ENCODE results near the gene HCN4.
"Not testable (repeated sequence)": the region's sequence is repeated elsewhere in the genome, so short reads cannot be mapped to it uniquely, and the experiment has no call there.

The HCN4 gene

DNA sequence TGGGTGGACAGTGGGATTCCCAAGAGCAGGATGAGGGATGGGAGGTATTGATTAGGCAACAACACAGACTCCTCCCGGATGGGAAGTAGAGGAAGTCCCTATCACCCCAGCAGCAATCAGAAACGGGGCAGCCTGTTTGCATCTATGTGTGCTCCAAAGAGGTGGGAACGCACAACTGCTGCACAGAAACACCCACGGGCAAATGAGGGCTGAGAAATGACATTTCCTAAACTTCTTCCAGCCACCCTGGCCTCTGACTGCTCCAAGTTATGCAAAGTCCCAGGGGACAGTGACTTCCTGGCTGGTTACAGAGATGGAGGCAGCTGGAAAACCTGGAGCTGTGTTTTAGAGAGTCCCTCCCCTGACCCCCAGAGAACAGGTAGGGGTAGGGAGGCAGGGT, 42.6 kb downstream of the HCN4 start:
- no peak for DNase-seq (ENCODE audit: low read depth in 1 of 2, low spot score in 1 of 2)

- DNase-seq (ENCODE audit: low read depth in 1 of 2, low spot score in 1 of 2), result no peak
These were observed 43.4 kb downstream of the HCN4 start for GRCh38 chr15:73325191-73325861.

DNA sequence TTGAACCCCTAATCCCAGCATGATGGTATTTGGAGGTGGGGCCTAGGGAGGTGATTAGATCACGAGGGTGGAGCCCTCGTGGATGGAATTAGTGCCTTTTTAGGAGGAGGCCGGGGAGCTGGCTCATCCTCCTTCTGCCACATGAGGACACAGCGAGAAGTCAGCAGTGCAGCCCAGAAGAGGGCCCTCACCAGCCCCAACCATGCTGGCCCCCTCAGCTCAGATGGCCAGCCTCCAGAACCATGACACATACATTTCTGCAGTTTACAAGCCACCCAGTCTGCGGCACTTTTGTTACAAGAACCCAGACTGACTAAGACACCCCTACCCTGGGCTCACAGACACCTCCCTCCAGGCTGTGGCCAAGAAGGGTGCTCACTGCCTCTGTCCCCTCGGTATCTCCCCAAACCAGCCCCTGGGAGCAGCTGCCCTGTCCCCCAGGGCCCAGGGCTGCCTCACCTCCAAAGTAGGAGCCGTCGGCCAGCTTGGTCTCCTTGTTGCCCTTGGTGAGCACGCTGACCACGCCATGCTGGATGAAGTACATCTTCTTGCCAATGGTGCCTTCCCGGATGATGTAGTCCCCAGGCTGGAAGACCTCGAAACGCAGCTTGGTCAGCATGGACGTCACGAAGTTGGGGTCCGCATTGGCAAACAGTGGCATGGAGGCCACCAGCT, 44.1 kb downstream of the HCN4 start:
- no peak for DNase-seq (ENCODE audit: low read depth in 1 of 2, low spot score in 1 of 2)

DNA sequence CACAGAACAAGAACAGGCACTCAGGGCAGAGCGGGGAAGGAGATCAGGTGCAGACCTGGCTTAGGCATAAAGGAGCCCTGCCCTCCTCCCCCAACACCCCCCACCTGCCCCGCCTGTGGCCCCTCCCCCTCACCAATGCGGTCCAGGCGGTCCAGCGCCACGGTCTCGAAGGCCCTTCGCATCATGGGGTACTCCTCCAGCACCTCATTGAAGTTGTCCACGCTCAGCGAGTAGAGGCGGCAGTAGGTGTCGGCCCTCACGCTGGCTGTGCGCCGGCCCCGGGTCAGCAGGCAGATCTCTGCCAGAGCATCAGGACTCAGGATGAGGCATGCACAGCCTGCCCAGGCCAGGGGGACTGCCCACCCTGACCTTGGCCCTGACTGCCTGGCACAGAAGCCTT, 44.8 kb downstream of the HCN4 start:
- no peak for DNase-seq (ENCODE audit: low read depth in 1 of 2, low spot score in 1 of 2)

GRCh38 chr15:73323374-73323955, 45.3 kb downstream of the HCN4 start:
- no peak for DNase-seq (ENCODE audit: low read depth in 1 of 2, low spot score in 1 of 2)

DNA sequence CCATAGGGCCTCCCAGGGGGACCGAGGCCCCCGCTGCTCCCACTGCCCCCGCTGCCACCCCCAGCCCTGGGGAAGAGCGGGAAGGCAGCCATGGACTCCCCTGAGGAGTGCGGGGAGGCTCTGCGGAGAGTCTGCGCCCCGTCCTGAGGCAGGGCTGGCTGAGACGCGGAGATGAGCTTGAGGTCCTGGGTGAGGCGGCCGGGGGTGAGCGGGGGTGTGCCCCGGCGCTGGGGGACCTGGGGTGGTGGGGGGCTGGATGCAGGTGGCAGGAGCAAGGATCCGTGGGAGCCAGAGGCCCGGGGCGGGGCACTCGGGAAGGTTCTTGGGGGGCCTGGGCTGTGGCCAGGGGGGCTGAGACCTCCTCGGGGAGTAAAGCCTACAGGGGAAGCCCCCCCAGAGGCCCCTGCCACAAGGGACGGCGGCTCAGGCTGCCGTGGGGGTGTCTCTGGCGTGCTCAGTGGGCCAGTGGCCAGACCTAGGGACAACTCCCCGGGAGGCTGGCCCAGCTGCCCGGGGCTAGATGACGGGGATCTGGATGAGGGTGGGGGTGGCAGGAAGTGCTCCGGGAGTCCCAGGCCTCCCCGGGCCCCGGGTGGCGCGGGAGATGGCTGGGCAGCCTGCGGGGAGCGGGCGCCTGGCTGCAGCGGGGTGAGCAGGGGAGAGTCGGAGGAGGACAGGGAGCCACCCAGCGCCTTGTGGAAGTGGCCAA, 45.9 kb downstream of the HCN4 start:
- no peak for DNase-seq (ENCODE audit: low read depth in 1 of 2, low spot score in 1 of 2)

GRCh38 chr15:73321496-73322450, 47.0 kb downstream of the HCN4 start:
- no peak for DNase-seq (ENCODE audit: low read depth in 1 of 2, low spot score in 1 of 2)

- no peak for DNase-seq (ENCODE audit: low read depth in 1 of 2, low spot score in 1 of 2)
These were observed 48.1 kb downstream of the HCN4 start for GRCh38 chr15:73320619-73321180.

DNA sequence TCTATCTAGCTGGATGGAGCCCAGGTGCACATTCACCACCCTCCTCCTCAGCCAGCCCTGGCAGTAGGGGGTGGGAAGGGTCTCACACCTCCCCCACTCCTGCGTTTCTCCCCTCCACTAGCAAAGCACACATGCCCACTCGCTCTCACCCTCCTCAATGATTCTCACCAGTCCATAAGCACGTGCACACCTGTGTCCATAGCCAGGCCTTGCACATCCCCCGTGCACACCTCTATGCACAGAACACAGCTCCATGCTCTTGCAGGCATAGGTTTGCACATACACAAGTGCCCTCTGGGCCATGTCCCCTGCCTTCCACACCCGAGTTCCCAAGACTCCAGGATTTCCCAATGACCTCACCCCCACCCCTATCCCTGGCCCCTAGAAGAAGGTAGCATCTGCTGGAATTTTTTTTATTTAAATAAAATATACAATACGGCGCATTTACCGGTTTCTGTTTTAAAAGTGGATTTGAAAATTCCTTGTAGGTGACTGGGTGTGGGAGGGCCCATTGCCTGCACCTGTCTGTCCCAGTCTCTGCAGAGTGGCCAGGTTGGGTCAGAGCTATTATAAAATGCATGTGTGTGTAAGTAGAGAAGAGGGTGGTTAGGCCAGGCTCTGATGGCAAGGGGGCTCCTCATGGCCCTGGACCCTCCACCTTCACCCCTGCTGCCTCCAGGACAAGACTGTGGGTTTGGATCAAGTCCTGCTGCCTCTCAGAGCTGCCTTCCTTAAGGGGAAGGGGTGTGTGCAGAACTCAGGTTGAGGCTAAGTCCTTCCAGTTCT, 49.1 kb downstream of the HCN4 start:
- no peak for DNase-seq (ENCODE audit: low read depth in 1 of 2, low spot score in 1 of 2)

DNA sequence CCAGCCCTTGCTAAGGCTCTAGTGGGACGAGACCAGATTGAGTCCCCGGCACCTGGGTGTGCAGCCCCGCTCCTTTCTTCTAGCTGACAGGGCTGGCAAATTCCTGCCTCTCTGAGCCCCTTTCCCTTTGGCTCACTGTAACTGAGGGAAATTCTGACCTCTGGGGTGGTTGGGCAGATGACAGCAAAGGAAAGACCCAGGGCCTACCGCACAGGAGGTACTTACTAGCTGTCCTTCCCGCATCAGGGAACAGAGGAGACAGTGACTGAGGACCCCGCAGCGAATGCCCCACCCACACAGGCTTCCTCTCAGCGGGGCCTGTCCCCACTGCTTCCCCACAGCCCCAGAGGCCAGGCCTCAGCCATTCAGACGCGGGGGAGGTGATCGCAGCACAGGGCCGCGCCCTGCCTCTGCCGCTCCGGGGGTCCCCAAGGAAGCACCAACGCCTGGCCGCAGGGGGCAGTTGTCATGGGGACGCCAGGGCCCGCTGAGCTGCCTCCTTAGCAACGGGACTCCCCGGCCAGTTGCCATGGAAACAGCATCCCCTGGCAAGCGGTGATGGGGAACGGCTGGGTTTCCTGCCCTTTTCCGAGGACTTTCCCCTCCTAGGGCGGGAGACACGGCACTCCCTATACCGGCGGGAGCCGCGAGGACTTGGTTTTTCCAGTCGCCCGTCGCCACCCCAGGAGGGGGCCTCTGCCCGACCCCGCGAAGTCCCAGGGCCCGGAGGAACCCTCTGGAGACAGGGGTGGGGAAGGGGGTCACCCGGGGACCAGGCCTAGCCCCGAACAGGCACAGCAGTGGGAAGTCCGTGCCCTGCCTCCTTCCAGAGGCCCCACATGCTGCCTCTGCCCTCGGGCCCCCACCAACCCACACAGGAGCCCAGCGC, 50.1 kb downstream of the HCN4 start:
- no peak for DNase-seq (ENCODE audit: low read depth in 1 of 2, low spot score in 1 of 2)

DNA sequence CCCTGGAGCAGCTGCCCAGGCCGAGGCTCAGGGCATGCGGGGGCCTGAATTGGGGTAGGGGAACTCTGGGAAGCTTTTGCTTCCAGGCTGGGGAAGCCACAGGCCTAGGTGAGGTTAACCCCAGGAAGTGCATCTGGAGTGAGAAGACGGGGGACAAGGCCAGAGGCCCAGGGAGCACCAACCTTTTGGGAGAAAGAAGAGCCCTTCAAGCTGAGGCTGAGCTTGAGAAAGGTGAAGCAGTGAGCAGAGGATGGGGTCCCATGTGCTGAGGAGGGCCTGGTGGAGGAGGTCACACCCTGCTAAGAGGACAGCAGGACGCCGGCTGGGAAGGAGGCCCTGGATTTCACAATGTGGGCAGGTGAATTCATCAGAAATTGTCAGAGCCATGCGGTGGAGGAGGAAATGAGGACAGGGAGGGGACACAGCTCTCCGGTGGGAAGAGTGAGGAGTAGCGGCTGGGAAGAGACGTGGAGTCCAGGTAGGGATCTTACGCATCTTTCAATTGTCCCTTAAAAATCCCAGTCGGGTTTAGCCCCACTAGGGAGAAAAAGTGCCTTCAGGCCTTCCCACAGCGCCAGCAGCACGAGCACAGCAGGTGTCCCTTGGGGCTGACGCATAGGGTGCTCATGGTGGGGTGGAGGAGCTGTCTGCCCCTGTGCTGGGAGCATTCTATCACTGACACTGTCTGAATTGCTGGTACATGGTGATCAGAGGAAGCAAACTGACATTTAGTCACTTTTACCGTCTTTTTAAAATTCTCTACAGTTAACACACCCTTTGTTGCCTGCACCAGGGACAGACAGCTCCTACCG, 50.9 kb downstream of the HCN4 start:
- no peak for DNase-seq (ENCODE audit: low read depth in 1 of 2, low spot score in 1 of 2)

GRCh38 chr15:73313861-73314260, 54.9 kb downstream of the HCN4 start:
- no peak for DNase-seq (ENCODE audit: low read depth in 1 of 2, low spot score in 1 of 2)

DNA sequence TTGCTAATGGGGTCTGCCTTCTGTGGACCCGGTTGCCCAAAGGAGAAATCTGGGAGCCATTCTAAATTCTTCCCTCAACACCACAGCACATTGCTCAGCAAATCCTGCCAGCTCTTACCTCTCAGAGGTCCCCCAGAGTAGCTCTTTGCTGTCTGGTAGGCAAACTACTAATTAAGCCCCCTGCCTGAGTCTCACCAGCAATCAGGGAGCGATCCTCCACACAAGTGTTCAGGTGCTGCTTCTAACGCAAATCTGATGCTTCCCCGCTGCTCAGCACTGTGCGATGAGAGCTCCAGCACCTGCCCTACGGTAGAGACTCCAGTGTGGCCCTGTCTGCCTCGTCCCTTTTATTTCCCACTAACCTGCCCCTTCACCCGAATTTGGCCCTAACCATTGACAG, 60.5 kb downstream of the HCN4 start:
- DNase-seq (ENCODE audit: low read depth in 1 of 2, low spot score in 1 of 2), result no peak

GRCh38 chr15:73305331-73306211, 63.2 kb downstream of the HCN4 start:
- no peak for DNase-seq (ENCODE audit: low read depth in 1 of 2, low spot score in 1 of 2)

DNA sequence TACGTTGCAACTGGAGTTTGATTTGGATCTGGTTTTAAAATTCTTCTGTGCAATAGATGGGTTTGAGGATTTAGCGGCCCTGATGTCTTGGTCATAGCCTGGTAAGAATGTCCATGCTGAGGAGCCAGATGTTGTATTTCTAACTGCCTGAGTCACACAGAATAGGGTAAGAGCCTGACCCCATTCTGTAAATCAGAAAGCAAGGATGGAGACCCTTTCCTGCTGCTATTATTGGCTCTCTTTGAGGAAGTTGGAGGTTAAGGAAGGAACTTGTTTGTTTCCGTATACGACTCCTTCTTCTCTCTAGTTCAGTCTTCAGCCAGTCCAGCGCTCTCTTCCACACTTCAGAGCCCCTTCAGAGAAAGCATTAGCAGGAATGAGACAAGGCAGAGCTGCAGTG, 65.1 kb downstream of the HCN4 start:
- no peak for DNase-seq (ENCODE audit: low read depth in 1 of 2, low spot score in 1 of 2)

GRCh38 chr15:73300286-73300685, 68.5 kb downstream of the HCN4 start:
- not testable (repeated sequence) for DNase-seq (ENCODE audit: low read depth in 1 of 2, low spot score in 1 of 2)

All from activated T-helper 1 cell treated with anti-CD3 and anti-CD28 coated beads, Interleukin-2, amount 50 U/mL, for 16 hours (primary cell).